Subcutaneous abdominal adipose tissue (tissue), 5 donors: ENCODE results near the gene RNF34.

Experiments
- H3K27ac ChIP-seq: one replicate; pipeline ENCODE4 v1.7.0; 2013; ENCODE audit warnings: low read depth, mild to moderate bottlenecking, inconsistent platforms, low read length, moderate library complexity
- H3K27me3 ChIP-seq, 5 donors: one replicate each; pipeline ENCODE4 v1.7.0; 2013; ENCODE audit warnings: low read length in 5 of 5, inconsistent platforms in 1 of 5; ENCODE audit not compliant: control insufficient read depth in 5 of 5, insufficient read depth in 4 of 5
- H3K36me3 ChIP-seq, 5 donors: one replicate each; pipeline ENCODE4 v1.7.0; 2013; ENCODE audit warnings: low read length in 5 of 5; ENCODE audit not compliant: control insufficient read depth in 5 of 5, insufficient read depth in 5 of 5
- H3K4me1 ChIP-seq, 5 donors: one replicate each; pipeline ENCODE4 v1.7.0; 2013; ENCODE audit warnings: low read length in 5 of 5, mild to moderate bottlenecking in 3 of 5, moderate library complexity in 1 of 5; ENCODE audit not compliant: control insufficient read depth in 5 of 5, insufficient read depth in 5 of 5
- H3K4me3 ChIP-seq, 5 donors: one replicate each; pipeline ENCODE4 v1.7.0; 2013; ENCODE audit warnings: low read length in 5 of 5, low read depth in 1 of 5
- H3K9ac ChIP-seq, 5 donors: one replicate each; pipeline ENCODE4 v1.7.0; 2013; ENCODE audit warnings: low read length in 5 of 5, mild to moderate bottlenecking in 4 of 5, moderate library complexity in 3 of 5
- H3K9me3 ChIP-seq, 5 donors: one replicate each; pipeline ENCODE4 v1.7.0; 2013; ENCODE audit warnings: low read length in 5 of 5; ENCODE audit not compliant: control insufficient read depth in 5 of 5
- donor health status: healthy.
- donor health status: healthy.
- donor health status: healthy.
- donor health status: healthy.
- donor health status: healthy.

The RNF34 gene

DNA sequence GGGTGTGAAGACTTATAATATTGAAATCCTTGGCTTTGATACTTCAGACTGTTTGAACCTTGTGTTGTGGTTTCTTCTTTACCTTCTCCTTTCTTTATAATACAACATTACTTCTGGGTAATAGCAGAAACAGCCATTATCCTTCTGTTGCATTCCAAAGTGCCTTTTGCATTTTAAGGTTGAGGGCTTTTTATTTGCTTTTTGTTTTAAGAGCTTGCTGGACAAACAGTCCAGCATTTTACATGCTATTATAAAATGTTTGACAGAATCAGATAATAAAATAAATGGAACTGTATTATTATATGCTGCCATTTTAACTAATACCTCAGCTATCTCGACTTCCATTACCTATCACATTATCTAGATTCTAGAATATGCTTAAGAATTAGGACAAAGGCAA is 14.0 kb downstream of the RNF34 start:
- H3K27ac ChIP-seq, result no peak overlapping the region
- no peak overlapping the region for H3K9ac ChIP-seq
- H3K27me3 ChIP-seq, result no peaks in the 10 kb centered on the region
- peaks cover 0 to 29% (median 19%) of the 10 kb centered on the region in 5 donors for H3K4me1 ChIP-seq
- H3K36me3 ChIP-seq, result peaks cover 5 to 24% (median 13%) of the 10 kb centered on the region in 5 donors
- no peaks in the 10 kb centered on the region for H3K9me3 ChIP-seq
- no peak overlapping the region for H3K4me3 ChIP-seq

DNA sequence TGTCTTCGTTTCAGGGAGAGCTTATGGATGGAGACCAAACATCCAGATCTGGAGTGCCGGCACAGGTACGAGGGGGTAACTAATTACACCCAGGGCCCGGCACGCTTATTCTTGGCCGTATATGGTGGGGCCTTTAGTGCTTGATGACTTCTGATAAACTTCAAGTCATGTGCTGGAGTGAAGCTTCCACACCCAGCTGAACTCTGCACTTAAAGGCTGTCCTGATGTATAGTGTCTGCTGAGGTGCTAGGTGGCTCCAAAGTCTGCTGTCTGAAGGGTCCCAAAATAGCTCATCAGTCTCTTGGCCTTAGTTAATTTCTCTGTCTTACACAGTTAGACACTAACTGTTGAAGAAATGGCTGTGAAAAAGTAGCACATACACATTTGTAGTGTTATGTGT is 17.9 kb downstream of the RNF34 start:
- peaks cover 23 to 52% (median 34%) of the 10 kb centered on the region in 5 donors for H3K36me3 ChIP-seq

DNA sequence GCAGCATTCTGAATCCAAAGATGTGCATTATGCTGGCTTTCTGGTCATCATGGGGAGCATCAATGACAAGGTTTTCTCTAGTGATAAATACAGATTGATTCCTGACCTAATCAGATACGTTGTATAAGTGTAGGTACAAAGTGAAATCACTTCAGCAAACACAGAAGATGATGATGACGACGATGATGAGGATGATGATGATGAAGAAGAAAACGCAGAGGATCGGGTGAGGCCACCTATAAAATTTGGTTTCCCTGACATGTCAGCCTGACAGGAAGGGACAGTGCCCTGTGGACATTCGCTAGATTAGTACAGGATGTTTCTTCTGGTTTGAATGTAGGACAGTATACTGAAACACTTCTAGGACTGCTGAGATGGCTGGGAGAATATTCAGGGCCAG is 20.2 kb downstream of the RNF34 start:
- no peaks in the 10 kb centered on the region for H3K27me3 ChIP-seq
- peaks cover 23 to 74% (median 55%) of the 10 kb centered on the region in 5 donors for H3K36me3 ChIP-seq
- H3K27ac ChIP-seq, result no peak overlapping the region
- H3K4me3 ChIP-seq, result no peak overlapping the region
- no peak overlapping the region for H3K9ac ChIP-seq
- H3K4me1 ChIP-seq, result peaks cover 0 to 30% (median 19%) of the 10 kb centered on the region in 5 donors
- H3K9me3 ChIP-seq, result peaks cover 0 to 10% (median 0%) of the 10 kb centered on the region in 5 donors

More for the DNA sequence above, 17.9 kb downstream of the RNF34 start:
- Histone ChIP-seq H3K27ac (peak overlapping the region; percentile 56), H3K4me3 (no peak overlapping the region), H3K9me3 (no peaks in the 10 kb centered on the region), H3K9ac (no peak overlapping the region), H3K4me1 (peaks cover 0 to 29% (median 19%) of the 10 kb centered on the region in 5 donors), H3K27me3 (no peaks in the 10 kb centered on the region)

DNA sequence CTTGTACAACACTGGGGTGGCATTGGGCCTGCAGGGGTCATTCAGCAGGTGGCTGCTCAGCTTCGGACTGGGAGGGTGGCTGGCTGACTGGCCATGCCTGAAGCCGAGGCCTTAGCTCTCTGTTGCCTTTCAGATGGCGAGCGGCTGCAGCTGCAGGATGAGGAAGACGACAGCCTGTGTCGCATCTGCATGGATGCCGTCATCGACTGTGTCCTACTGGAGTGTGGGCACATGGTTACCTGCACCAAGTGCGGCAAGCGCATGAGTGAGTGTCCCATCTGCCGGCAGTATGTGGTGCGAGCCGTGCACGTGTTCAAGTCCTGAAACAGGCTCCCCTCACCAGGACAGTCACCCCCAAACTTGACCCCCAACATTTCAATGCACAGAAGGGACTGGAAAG is 23.3 kb downstream of the RNF34 start:
- Histone ChIP-seq H3K4me3 (no peak overlapping the region), H3K9ac (no peak overlapping the region), H3K27ac (no peak overlapping the region), H3K36me3 (peaks cover 19 to 66% (median 65%) of the 10 kb centered on the region in 5 donors), H3K27me3 (no peaks in the 10 kb centered on the region), H3K9me3 (peaks cover 0 to 10% (median 0%) of the 10 kb centered on the region in 5 donors), H3K4me1 (peaks cover 0 to 18% (median 6%) of the 10 kb centered on the region in 5 donors)

DNA sequence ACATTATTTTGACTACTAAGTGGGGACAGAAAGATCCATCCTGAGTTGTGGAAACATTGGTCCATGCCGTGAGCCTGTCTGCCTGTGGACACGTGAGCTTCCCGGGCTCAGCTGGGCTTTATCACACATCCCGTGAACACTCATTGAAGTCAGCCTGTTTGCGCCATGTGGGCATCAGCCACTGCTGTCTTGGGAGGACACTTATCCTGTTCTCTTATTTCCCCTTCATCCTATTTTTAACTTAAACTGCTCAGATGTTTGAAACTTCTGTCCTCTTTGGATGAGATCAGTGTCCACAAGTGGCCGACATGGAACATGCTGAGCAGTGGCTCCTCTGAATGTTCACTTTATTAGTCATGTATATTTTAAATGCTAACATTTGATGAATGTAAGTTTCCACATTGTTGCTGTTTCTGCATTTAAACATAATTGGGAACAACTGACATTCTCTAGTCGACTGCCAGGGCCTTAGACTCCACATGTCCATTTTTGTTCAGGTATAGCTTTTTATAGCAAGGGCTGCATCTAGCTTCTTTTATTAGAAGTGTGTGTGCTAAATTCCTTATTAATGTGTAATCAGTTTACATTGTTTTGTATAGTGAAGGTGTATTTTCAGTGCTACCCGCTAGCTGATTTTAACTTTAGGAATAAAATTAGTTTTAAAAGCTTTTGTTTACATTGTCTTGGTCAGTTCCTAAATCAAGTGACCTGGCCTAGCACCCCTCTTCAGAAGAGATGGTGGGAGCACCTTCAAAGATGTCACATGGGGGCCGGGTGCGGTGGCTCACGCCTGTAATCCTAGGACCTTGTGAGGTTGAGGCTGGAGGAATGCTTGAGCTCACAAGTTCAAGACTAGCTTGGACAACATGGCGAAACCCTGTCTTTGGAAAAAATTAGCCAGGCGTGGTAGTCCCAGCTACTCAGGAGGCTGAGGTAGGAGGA is 24.0 kb downstream of the RNF34 start:
- Histone ChIP-seq H3K9ac (no peak overlapping the region), H3K27ac (no peak overlapping the region), H3K36me3 (peaks cover 21 to 73% (median 70%) of the 10 kb centered on the region in 5 donors), H3K27me3 (no peaks in the 10 kb centered on the region), H3K9me3 (peaks cover 0 to 10% (median 0%) of the 10 kb centered on the region in 5 donors), H3K4me1 (peaks cover 0 to 18% (median 6%) of the 10 kb centered on the region in 5 donors), H3K4me3 (peak overlapping the region in 1 of 5 donors; percentile 21)

DNA sequence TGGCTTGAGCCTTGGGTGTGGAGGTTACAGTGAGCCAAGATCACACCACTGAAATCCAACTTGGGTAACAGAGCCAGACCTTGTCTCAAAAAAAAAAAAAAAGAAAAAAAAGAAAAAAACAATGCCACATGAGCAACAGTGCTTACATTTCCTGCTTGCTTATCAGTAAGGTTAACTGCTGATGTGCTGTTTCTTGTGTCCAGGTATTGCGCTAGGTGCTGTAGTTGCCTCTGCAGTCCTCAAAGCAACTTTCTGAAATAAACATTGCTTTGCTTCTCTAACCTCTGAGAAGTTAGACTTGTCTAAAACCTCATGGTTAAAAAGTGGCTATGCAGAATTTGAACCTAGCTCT is 24.7 kb downstream of the RNF34 start:
- H3K27me3 ChIP-seq, result no peaks in the 10 kb centered on the region
- H3K9me3 ChIP-seq, result peaks cover 0 to 10% (median 0%) of the 10 kb centered on the region in 5 donors
- H3K36me3 ChIP-seq, result peaks cover 24 to 74% (median 70%) of the 10 kb centered on the region in 5 donors
- H3K9ac ChIP-seq, result no peak overlapping the region
- peaks cover 0 to 18% (median 6%) of the 10 kb centered on the region in 5 donors for H3K4me1 ChIP-seq
- H3K4me3 ChIP-seq, result peak overlapping the region in 1 of 5 donors; percentile 21
- no peak overlapping the region for H3K27ac ChIP-seq

DNA sequence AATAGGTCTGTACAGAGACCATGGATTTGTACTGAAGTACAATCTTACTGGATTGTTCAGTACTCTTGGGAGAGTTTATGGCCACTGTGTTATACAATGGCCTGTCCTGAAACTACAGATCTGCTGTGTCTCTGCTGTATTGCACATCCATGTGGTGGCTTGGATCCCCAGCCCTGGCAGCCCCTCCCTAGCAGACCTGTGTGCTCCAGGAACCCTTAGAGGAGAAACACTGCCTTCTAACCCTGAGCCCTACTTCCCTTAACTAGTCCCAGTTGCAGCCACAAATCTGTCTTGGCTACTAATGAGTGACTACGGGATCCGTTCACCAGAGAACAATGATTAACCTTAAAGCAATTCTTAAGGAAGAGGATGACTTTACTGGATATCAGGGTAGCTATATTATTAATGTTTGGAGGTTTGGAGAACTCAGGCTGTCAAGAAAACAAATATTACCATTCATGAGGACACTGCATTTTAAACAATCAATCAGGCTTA is 27.7 kb downstream of the RNF34 start:
- no peak overlapping the region for H3K9ac ChIP-seq
- peaks cover 2 to 20% (median 11%) of the 10 kb centered on the region in 5 donors for H3K4me1 ChIP-seq
- H3K27ac ChIP-seq, result no peak overlapping the region
- no peak overlapping the region for H3K4me3 ChIP-seq
- peaks cover 18 to 81% (median 78%) of the 10 kb centered on the region in 5 donors for H3K36me3 ChIP-seq
- peaks cover 0 to 10% (median 0%) of the 10 kb centered on the region in 5 donors for H3K9me3 ChIP-seq
- no peaks in the 10 kb centered on the region for H3K27me3 ChIP-seq

DNA sequence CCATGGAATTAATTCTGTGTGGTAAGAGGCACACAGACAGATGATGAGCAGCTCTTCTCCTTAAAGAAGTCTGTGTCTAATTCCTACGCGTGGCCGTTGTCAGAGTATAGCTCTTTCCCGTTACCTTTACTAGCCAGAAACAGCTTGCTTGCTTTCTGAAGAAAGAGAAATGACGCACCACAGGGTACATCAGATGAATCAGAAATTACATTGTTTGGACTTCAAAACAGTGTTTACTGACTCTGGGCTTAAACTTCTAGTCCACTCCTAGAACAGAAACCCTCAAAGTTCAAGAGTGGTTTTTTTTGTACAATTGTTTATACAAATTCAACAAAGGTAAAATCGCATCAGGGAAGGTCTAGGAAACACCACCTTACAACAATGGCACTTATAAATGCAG is 29.0 kb downstream of the RNF34 start:
- no peak overlapping the region for H3K27ac ChIP-seq
- no peak overlapping the region for H3K9ac ChIP-seq
- peaks cover 0 to 9% (median 0%) of the 10 kb centered on the region in 5 donors for H3K9me3 ChIP-seq
- H3K27me3 ChIP-seq, result no peaks in the 10 kb centered on the region
- peaks cover 2 to 20% (median 11%) of the 10 kb centered on the region in 5 donors for H3K4me1 ChIP-seq
- H3K36me3 ChIP-seq, result peaks cover 18 to 78% (median 73%) of the 10 kb centered on the region in 5 donors
- H3K4me3 ChIP-seq, result no peak overlapping the region

DNA sequence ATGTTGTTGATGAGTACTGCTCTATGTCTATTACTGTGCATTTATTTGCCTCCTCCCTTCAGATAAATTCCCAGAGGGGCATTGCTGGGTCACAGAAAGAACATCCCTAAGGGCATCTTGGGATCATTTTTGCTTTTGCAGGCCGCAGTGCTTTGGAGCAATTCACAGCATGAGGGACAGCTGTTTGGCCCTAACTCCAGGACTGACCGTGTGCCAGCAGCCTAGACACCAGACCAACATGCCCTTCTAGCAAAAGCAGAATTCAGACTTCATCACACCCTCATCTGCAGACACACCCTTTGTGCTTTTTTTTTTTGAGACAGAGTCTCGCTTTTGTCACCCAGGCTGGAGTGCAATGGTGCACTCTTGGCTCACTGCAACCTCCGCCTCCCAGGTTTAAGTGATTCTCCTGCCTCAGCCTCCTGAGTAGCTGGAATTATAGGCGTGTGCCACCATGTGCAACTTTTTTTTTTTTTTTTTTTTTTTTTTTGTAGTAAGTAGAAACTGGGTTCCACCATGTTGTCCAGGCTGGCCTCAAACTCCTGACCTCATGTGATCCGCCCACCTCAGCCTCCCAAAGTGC is 31.0 kb downstream of the RNF34 start:
- Histone ChIP-seq H3K4me3 (no peak overlapping the region), H3K36me3 (peaks cover 18 to 75% (median 66%) of the 10 kb centered on the region in 5 donors), H3K27me3 (no peaks in the 10 kb centered on the region), H3K4me1 (peaks cover under 1 to 11% (median 9%) of the 10 kb centered on the region in 5 donors), H3K27ac (no peak overlapping the region), H3K9ac (no peak overlapping the region), H3K9me3 (no peaks in the 10 kb centered on the region)
